ENCODE measurements around the gene CD33.
"Not testable (repeated sequence)": the region's sequence is repeated elsewhere in the genome, so short reads cannot be mapped to it uniquely, and the experiment has no call there.

The CD33 gene

DNA sequence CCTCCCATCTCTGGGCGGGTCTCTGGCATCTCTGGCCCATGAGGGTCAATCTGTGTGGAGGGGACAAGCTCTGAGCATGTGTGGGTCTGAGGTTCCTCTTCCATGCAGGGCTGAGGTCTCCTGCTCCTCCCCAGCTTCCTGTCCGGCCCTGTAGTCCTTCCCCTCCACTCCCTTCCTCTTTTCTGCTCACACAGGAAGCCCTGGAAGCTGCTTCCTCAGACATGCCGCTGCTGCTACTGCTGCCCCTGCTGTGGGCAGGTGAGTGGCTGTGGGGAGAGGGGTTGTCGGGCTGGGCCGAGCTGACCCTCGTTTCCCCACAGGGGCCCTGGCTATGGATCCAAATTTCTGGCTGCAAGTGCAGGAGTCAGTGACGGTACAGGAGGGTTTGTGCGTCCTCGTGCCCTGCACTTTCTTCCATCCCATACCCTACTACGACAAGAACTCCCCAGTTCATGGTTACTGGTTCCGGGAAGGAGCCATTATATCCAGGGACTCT lies at the start of gene CD33:
Gene CD33 (plus strand): TSS at position 183 of the 496 bp plus-strand sequence. CDS start 39 bp downstream, at position 222.
- ATAC-seq = not testable (repeated sequence)

DNA sequence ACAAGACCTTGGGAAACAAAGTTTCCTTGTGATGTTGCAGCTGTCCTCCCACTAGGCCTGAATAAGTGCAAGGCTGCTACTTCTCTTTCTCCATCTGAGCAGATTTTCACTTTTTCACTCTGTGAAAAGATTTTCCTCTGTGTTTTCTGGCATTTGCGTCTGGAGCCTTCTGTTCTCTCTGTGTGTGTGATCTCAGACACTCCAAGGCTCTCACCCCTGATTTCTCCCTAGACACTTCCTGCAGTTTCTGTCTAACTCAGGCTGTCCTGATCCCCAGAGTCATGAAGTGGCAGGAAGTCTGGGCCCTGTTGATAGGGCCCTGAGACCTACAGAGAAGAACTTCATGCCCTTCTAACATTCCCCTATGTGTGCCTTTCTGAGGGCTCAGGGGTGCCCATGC lies 45.6 kb upstream of the CD33 start:
- no peak for ATAC-seq
- no peak for TF ChIP-seq ZFP3 (CRISPR knock-in tag; IDR thresholded peaks at IDR 0.05)
- TF ChIP-seq OSR1 (CRISPR knock-in tag; IDR thresholded peaks at IDR 0.05) = no peak
- TF ChIP-seq CSRNP3 (CRISPR knock-in tag; IDR thresholded peaks at IDR 0.05) = no peak
- TF ChIP-seq RARB (CRISPR knock-in tag; IDR thresholded peaks at IDR 0.05) = no peak
- TF ChIP-seq, protein P1, sequence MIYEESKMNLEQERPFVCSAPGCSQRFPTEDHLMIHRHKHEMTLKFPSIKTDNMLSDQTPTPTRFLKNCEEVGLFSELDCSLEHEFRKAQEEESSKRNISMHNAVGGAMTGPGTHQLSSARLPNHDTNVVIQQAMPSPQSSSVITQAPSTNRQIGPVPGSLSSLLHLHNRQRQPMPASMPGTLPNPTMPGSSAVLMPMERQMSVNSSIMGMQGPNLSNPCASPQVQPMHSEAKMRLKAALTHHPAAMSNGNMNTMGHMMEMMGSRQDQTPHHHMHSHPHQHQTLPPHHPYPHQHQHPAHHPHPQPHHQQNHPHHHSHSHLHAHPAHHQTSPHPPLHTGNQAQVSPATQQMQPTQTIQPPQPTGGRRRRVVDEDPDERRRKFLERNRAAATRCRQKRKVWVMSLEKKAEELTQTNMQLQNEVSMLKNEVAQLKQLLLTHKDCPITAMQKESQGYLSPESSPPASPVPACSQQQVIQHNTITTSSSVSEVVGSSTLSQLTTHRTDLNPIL (CRISPR knock-in tag; IDR thresholded peaks at IDR 0.05; ENCODE audit: low read depth) = no peak
- TF ChIP-seq ZNF565 (CRISPR knock-in tag; conservative IDR thresholded peaks at IDR 0.05; ENCODE audit: low read depth) = no peak
- no peak for TF ChIP-seq ARNTL (CRISPR knock-in tag; IDR thresholded peaks at IDR 0.05; ENCODE audit: borderline replicate concordance, low read depth)
- no peak for TF ChIP-seq ESRRG (CRISPR knock-in tag; IDR thresholded peaks at IDR 0.05)
- no peak for TF ChIP-seq ISL1 (CRISPR knock-in tag; IDR thresholded peaks at IDR 0.05)
- no peak for TF ChIP-seq PATZ1 (CRISPR knock-in tag; IDR thresholded peaks at IDR 0.05; ENCODE audit: borderline replicate concordance)
- TF ChIP-seq TCF4 (CRISPR knock-in tag; IDR thresholded peaks at IDR 0.05; ENCODE audit: borderline replicate concordance) = no peak
- TF ChIP-seq, protein P2, sequence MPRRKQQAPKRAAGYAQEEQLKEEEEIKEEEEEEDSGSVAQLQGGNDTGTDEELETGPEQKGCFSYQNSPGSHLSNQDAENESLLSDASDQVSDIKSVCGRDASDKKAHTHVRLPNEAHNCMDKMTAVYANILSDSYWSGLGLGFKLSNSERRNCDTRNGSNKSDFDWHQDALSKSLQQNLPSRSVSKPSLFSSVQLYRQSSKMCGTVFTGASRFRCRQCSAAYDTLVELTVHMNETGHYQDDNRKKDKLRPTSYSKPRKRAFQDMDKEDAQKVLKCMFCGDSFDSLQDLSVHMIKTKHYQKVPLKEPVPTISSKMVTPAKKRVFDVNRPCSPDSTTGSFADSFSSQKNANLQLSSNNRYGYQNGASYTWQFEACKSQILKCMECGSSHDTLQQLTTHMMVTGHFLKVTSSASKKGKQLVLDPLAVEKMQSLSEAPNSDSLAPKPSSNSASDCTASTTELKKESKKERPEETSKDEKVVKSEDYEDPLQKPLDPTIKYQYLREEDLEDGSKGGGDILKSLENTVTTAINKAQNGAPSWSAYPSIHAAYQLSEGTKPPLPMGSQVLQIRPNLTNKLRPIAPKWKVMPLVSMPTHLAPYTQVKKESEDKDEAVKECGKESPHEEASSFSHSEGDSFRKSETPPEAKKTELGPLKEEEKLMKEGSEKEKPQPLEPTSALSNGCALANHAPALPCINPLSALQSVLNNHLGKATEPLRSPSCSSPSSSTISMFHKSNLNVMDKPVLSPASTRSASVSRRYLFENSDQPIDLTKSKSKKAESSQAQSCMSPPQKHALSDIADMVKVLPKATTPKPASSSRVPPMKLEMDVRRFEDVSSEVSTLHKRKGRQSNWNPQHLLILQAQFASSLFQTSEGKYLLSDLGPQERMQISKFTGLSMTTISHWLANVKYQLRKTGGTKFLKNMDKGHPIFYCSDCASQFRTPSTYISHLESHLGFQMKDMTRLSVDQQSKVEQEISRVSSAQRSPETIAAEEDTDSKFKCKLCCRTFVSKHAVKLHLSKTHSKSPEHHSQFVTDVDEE (CRISPR knock-in tag; IDR thresholded peaks at IDR 0.05) = no peak
- no peak for TF ChIP-seq GLIS3 (CRISPR knock-in tag; IDR thresholded peaks at IDR 0.05)
- TF ChIP-seq SNAI2 (CRISPR knock-in tag; IDR thresholded peaks at IDR 0.05) = no peak
- no peak for TF ChIP-seq ZFP30 (CRISPR knock-in tag; IDR thresholded peaks at IDR 0.05)
- TF ChIP-seq BACH2 (CRISPR knock-in tag; IDR thresholded peaks at IDR 0.05; ENCODE audit: borderline replicate concordance) = no peak

- ATAC-seq = no peak
- TF ChIP-seq CSDC2 (CRISPR knock-in tag; IDR thresholded peaks at IDR 0.05) = no peak
- no peak for TF ChIP-seq ESRRG (CRISPR knock-in tag; IDR thresholded peaks at IDR 0.05)
- TF ChIP-seq, protein P1 (CRISPR knock-in tag; IDR thresholded peaks at IDR 0.05; ENCODE audit: low read depth) = no peak
- no peak for TF ChIP-seq ZFP30 (CRISPR knock-in tag; IDR thresholded peaks at IDR 0.05)
- no peak for TF ChIP-seq CSRNP3 (CRISPR knock-in tag; IDR thresholded peaks at IDR 0.05)
- no peak for TF ChIP-seq PPARA (CRISPR knock-in tag; IDR thresholded peaks at IDR 0.05; ENCODE audit: borderline replicate concordance)
- TF ChIP-seq ZNF70 (CRISPR knock-in tag; IDR thresholded peaks at IDR 0.05) = no peak
- no peak for TF ChIP-seq RARB (CRISPR knock-in tag; IDR thresholded peaks at IDR 0.05)
- TF ChIP-seq SNAI2 (CRISPR knock-in tag; IDR thresholded peaks at IDR 0.05) = no peak
- TF ChIP-seq TOX (CRISPR knock-in tag; IDR thresholded peaks at IDR 0.05; ENCODE audit: borderline replicate concordance) = no peak
Measured at GRCh38 chr19:51181377-51181912, 43.4 kb upstream of the CD33 start.

Data from SK-N-SH treated with all-trans-retinoic acid at 6 μM for 48 hours (cell line).